HEK293 (cell line): ENCODE data around the gene MARCHF10.

Source experiments
- CTCF ChIA-PET: fragments of 350-600 bp; formaldehyde crosslinking; extraction: SDS; loops from one replicate; lab custom pipeline; 2021; ENCODE audit warnings: antibody characterized with exemption; lab: Yijun Ruan, JAX
- POLR2A ChIA-PET: fragments of 300-600 bp; formaldehyde crosslinking; extraction: SDS; loops from one replicate; lab custom pipeline; 2020; ENCODE audit warnings: antibody characterized with exemption, inconsistent platforms; lab: Yijun Ruan, JAX
- H3K27ac ChIP-seq: fragments of 200-500 bp; sonication (Bioruptor generic); 2 replicates; pipeline ENCODE4 v1.5.1; 2014; ENCODE audit warnings: low read depth, low read length, control low read depth, inconsistent platforms; ENCODE audit errors: extremely low read depth
- H3K36me3 ChIP-seq, 2 experiments: fragments of 200-500 bp in 1 of 2; sonication (Bioruptor generic) in 1 of 2; 1 replicate in 1 of 2; 2 replicates in 1 of 2; pipeline ENCODE4 v1.5.1; 2014 to 2017; ENCODE audit warnings: inconsistent platforms in 2 of 2, low read length in 2 of 2; ENCODE audit not compliant: control insufficient read depth in 2 of 2, insufficient read depth in 1 of 2
- H3K4me1 ChIP-seq: fragments of 200-500 bp; sonication (Bioruptor generic); 2 replicates; pipeline ENCODE4 v1.5.1; 2014; ENCODE audit warnings: mild to moderate bottlenecking, low read length, inconsistent platforms; ENCODE audit not compliant: control insufficient read depth, insufficient read depth
- H3K4me3 ChIP-seq: 2 replicates; pipeline ENCODE4 v1.5.1; 2011; ENCODE audit warnings: low read depth, mild to moderate bottlenecking, control low read depth, low read length, moderate library complexity
- H3K9me3 ChIP-seq: fragments of 200-500 bp; sonication (Bioruptor generic); 2 replicates; pipeline ENCODE4 v1.5.1; 2014; ENCODE audit warnings: low read depth, low read length, inconsistent platforms; ENCODE audit not compliant: control insufficient read depth, insufficient read depth
- EGR2 ChIP-seq: fragments of 450-650 bp; formaldehyde crosslinking; IDR thresholded peaks from 2 replicates; pipeline ENCODE4 v1.5.1; 2016; ENCODE audit warnings: low read depth, missing biosample characterization, missing genetic modification characterization
- GLI4 ChIP-seq: fragments of 450-650 bp; formaldehyde crosslinking; IDR thresholded peaks from 2 replicates; pipeline ENCODE4 v1.5.1; 2016; ENCODE audit warnings: missing biosample characterization, missing genetic modification characterization
- KLF16 ChIP-seq: fragments of 450-650 bp; formaldehyde crosslinking; IDR thresholded peaks from 2 replicates; pipeline ENCODE4 v1.5.1; 2017; ENCODE audit warnings: missing biosample characterization, missing genetic modification characterization
- PATZ1 ChIP-seq: fragments of 450-650 bp; formaldehyde crosslinking; IDR thresholded peaks from 2 replicates; pipeline ENCODE4 v1.5.1; 2016; ENCODE audit warnings: missing biosample characterization, missing genetic modification characterization
- PRDM10 ChIP-seq: fragments of 450-650 bp; formaldehyde crosslinking; IDR thresholded peaks from 2 replicates; pipeline ENCODE4 v1.5.1; 2016; ENCODE audit warnings: missing biosample characterization, missing genetic modification characterization
- SETDB1 ChIP-seq: IDR thresholded peaks from one replicate; pipeline ENCODE4 v1.6.1; 2017; ENCODE audit warnings: mild to moderate bottlenecking, low read length, moderate library complexity, mixed read lengths; ENCODE audit not compliant: insufficient read length
- ZBTB10 ChIP-seq: fragments of 450-650 bp; formaldehyde crosslinking; IDR thresholded peaks from 2 replicates; pipeline ENCODE4 v1.5.1; 2016; ENCODE audit warnings: missing biosample characterization, missing genetic modification characterization
- ZBTB6 ChIP-seq: fragments of 450-650 bp; formaldehyde crosslinking; IDR thresholded peaks from 2 replicates; pipeline ENCODE4 v1.5.1; 2017; ENCODE audit warnings: missing biosample characterization, missing genetic modification characterization
- ZNF112 ChIP-seq: fragments of 450-650 bp; formaldehyde crosslinking; IDR thresholded peaks from 2 replicates; pipeline ENCODE4 v1.5.0; 2017; ENCODE audit warnings: missing biosample characterization, missing genetic modification characterization
- ZNF138 ChIP-seq: fragments of 450-650 bp; formaldehyde crosslinking; IDR thresholded peaks from 2 replicates; pipeline ENCODE4 v1.5.1; 2016; ENCODE audit warnings: missing biosample characterization, missing genetic modification characterization, borderline replicate concordance
- ZNF174 ChIP-seq: fragments of 450-650 bp; formaldehyde crosslinking; IDR thresholded peaks from 2 replicates; pipeline ENCODE4 v1.5.0; 2017; ENCODE audit warnings: missing biosample characterization, mild to moderate bottlenecking, missing genetic modification characterization
- ZNF26 ChIP-seq: fragments of 450-650 bp; formaldehyde crosslinking; IDR thresholded peaks from 2 replicates; pipeline ENCODE4 v1.5.1; 2016; ENCODE audit warnings: missing biosample characterization, missing genetic modification characterization
- ZNF324 ChIP-seq: fragments of 450-650 bp; formaldehyde crosslinking; IDR thresholded peaks from 2 replicates; pipeline ENCODE4 v1.5.1; 2016; ENCODE audit warnings: missing biosample characterization, missing genetic modification characterization
- ZNF37A ChIP-seq: fragments of 450-650 bp; IDR thresholded peaks from 2 replicates; pipeline ENCODE4 v1.5.1; 2018; ENCODE audit warnings: missing biosample characterization, missing genetic modification characterization
- ZNF488 ChIP-seq: fragments of 450-650 bp; formaldehyde crosslinking; IDR thresholded peaks from 2 replicates; pipeline ENCODE4 v1.5.1; 2016; ENCODE audit warnings: missing biosample characterization, missing genetic modification characterization
- ZNF530 ChIP-seq: fragments of 450-650 bp; formaldehyde crosslinking; IDR thresholded peaks from 2 replicates; pipeline ENCODE4 v1.5.1; 2016; ENCODE audit warnings: low read depth, missing biosample characterization, missing genetic modification characterization
- ZNF580 ChIP-seq: fragments of 450-650 bp; formaldehyde crosslinking; IDR thresholded peaks from 2 replicates; pipeline ENCODE4 v1.5.1; 2016; ENCODE audit warnings: missing biosample characterization, missing genetic modification characterization
- ZNF639 ChIP-seq: fragments of 450-650 bp; formaldehyde crosslinking; IDR thresholded peaks from 2 replicates; pipeline ENCODE4 v1.5.1; 2016; ENCODE audit warnings: missing biosample characterization, missing genetic modification characterization
- ZNF645 ChIP-seq: fragments of 450-650 bp; formaldehyde crosslinking; IDR thresholded peaks from 2 replicates; pipeline ENCODE4; 2016; ENCODE audit warnings: missing biosample characterization, missing genetic modification characterization

Gene MARCHF10

GRCh38 chr17:62727916-62728672 lies 80.0 kb downstream of the MARCHF10 start:
- H3K36me3 ChIP-seq, result no peaks in the 10 kb centered on the region
- ChIA-PET POLR2A (interaction anchor here (1.2 kb wide), 1 partner anchor 12 kb away, joined by 3 read pairs; no protein-coding TSS in a partner anchor), CTCF (interaction anchor here (0.5 to 0.9 kb wide), 7 partner anchors 12 to 1089 kb away, joined by 3 to 4 read pairs (median 3); no protein-coding TSS in a partner anchor)
- no peak for TF ChIP-seq ZNF112
- TF ChIP-seq ZNF37A, result no peak
- TF ChIP-seq GLI4 (tag by site-specific recombination), result no peak
- 0 out of 2 replicates have a peak, but pooled peaks have one; percentile 22 for TF ChIP-seq EGR2 (tag by site-specific recombination)
- TF ChIP-seq ZNF645 (tag by site-specific recombination), result no peak
- TF ChIP-seq ZNF26 (tag by site-specific recombination), result no peak
- no peak for TF ChIP-seq ZNF324 (tag by site-specific recombination)
- TF ChIP-seq PRDM10 (tag by site-specific recombination), result peak; percentile 43; the same call in 1 of the 2 replicates
- no peak for TF ChIP-seq ZNF174 (tag by site-specific recombination)
- no peak for TF ChIP-seq PATZ1 (tag by site-specific recombination)
- peak; percentile 47 for TF ChIP-seq SETDB1
- TF ChIP-seq KLF16 (tag by site-specific recombination), result no peak
- no peak for TF ChIP-seq ZNF138 (tag by site-specific recombination)
- TF ChIP-seq ZBTB6 (tag by site-specific recombination), result no peak
- TF ChIP-seq ZNF530 (tag by site-specific recombination), result no peak
- no peak for TF ChIP-seq ZNF639 (tag by site-specific recombination)
- TF ChIP-seq ZNF488, result no peak
- no peak for TF ChIP-seq ZBTB10 (tag by site-specific recombination)
- TF ChIP-seq ZNF580 (tag by site-specific recombination), result 0 out of 2 replicates have a peak, but pooled peaks have one; percentile 37
- H3K9me3 ChIP-seq, result no peaks in the 10 kb centered on the region
- H3K4me1 ChIP-seq, result peaks cover 7% of the 10 kb centered on the region
- no peak overlapping the region for H3K4me3 ChIP-seq
- H3K27ac ChIP-seq, result no peak overlapping the region
